ENCODE results near the gene UBE2C.

The UBE2C gene

DNA sequence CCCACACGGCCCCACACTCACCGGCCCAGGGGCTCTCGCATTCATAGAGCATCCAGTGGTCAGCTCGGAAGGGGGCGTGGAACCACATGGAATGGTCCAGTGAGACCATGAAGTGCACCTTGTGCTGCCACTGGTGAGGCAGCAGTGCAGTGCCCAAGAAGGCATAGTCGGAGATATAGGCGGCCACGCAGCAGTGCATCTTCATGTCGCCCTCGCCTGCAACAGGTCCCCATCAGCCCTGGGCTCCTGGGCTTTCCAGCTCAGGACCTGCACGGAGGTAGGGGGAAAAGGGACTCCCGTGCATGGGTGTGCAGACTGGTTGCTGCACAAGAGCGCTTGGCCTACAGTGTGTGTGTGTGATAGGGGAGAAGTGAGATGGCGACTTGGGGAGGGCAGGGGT, 31.1 kb downstream of the UBE2C start:
- peaks cover 12 to 54% (median 40%) of the 10 kb centered on the region in 4 experiments for H3K36me3 ChIP-seq (ENCODE audit: control insufficient read depth in 4 of 4, insufficient read depth in 4 of 4, low read length in 3 of 4)
- no peak for DNase-seq
- ChIA-PET CTCF (interaction anchor here (1.2 to 2.0 kb wide), 2 partner anchors 9 to 44 kb away, joined by 4 to 7 read pairs; no protein-coding TSS in a partner anchor), POLR2A (no interaction called here)
- no peaks in the 10 kb centered on the region for H3K9me3 ChIP-seq (ENCODE audit: control extremely low read depth in 1 of 5, control insufficient read depth in 4 of 5, insufficient read depth in 2 of 5, low read depth in 1 of 5, low read length in 4 of 5)
- no peak overlapping the region for H3K4me3 ChIP-seq (ENCODE audit: control insufficient read depth in 1 of 7, extremely low read depth in 1 of 7, insufficient read depth in 4 of 7, low read depth in 2 of 7, low read length in 6 of 7)
- WGBS (ENCODE audit: insufficient coverage): 98% methylated on average over 11 of the region's 14 CpGs
- H3K4me1 ChIP-seq (ENCODE audit: control extremely low read depth in 1 of 4, control insufficient read depth in 4 of 4, insufficient read depth in 4 of 4, low read length in 3 of 4): peaks cover 3 to 15% (median 10%) of the 10 kb centered on the region in 4 experiments
- H3K27ac ChIP-seq (ENCODE audit: insufficient read depth in 1 of 2, low read depth in 1 of 2, low read length in 2 of 2, poor library complexity in 1 of 2, severe bottlenecking in 2 of 2): no peak overlapping the region
- H3K27me3 ChIP-seq (replicated peaks in 2 of 5; ENCODE audit: control insufficient read depth in 4 of 5, insufficient read depth in 5 of 5, low read length in 4 of 5): no peaks in the 10 kb centered on the region

- CTCF ChIA-PET: interaction anchor here (2.0 kb wide), 1 partner anchor 46 kb away, joined by 7 read pairs; no protein-coding TSS in a partner anchor
Measured at GRCh38 chr20:45845452-45845851, 33.0 kb downstream of the UBE2C start.

GRCh38 chr20:45848421-45848820, 36.0 kb downstream of the UBE2C start:
- POLR2A ChIA-PET: interaction anchor here (0.6 kb wide), 1 partner anchor 47 kb away, joined by 3 read pairs; no protein-coding TSS in a partner anchor
- Histone ChIP-seq H3K36me3 (ENCODE audit: control insufficient read depth in 4 of 4, insufficient read depth in 4 of 4, low read length in 3 of 4) (peaks cover 11 to 77% (median 45%) of the 10 kb centered on the region in 4 experiments), H3K27ac (ENCODE audit: insufficient read depth in 1 of 2, low read depth in 1 of 2, low read length in 2 of 2, poor library complexity in 1 of 2, severe bottlenecking in 2 of 2) (no peak overlapping the region)

More at GRCh38 chr20:45845452-45845851, 33.0 kb downstream of the UBE2C start:
- H3K9me3 ChIP-seq (ENCODE audit: control extremely low read depth in 1 of 5, control insufficient read depth in 4 of 5, insufficient read depth in 2 of 5, low read depth in 1 of 5, low read length in 4 of 5): no peaks in the 10 kb centered on the region
- no peak overlapping the region for H3K4me3 ChIP-seq (ENCODE audit: control insufficient read depth in 1 of 7, extremely low read depth in 1 of 7, insufficient read depth in 4 of 7, low read depth in 2 of 7, low read length in 6 of 7)
- peaks cover 12 to 71% (median 43%) of the 10 kb centered on the region in 4 experiments for H3K36me3 ChIP-seq (ENCODE audit: control insufficient read depth in 4 of 4, insufficient read depth in 4 of 4, low read length in 3 of 4)
- POLR2A ChIA-PET: no interaction called here
- H3K4me1 ChIP-seq (ENCODE audit: control extremely low read depth in 1 of 4, control insufficient read depth in 4 of 4, insufficient read depth in 4 of 4, low read length in 3 of 4): peaks cover 3 to 15% (median 10%) of the 10 kb centered on the region in 4 experiments
- H3K27ac ChIP-seq (ENCODE audit: insufficient read depth in 1 of 2, low read depth in 1 of 2, low read length in 2 of 2, poor library complexity in 1 of 2, severe bottlenecking in 2 of 2): no peak overlapping the region
- no peak for DNase-seq
- H3K27me3 ChIP-seq (replicated peaks in 2 of 5; ENCODE audit: control insufficient read depth in 4 of 5, insufficient read depth in 5 of 5, low read length in 4 of 5): no peaks in the 10 kb centered on the region

DNA sequence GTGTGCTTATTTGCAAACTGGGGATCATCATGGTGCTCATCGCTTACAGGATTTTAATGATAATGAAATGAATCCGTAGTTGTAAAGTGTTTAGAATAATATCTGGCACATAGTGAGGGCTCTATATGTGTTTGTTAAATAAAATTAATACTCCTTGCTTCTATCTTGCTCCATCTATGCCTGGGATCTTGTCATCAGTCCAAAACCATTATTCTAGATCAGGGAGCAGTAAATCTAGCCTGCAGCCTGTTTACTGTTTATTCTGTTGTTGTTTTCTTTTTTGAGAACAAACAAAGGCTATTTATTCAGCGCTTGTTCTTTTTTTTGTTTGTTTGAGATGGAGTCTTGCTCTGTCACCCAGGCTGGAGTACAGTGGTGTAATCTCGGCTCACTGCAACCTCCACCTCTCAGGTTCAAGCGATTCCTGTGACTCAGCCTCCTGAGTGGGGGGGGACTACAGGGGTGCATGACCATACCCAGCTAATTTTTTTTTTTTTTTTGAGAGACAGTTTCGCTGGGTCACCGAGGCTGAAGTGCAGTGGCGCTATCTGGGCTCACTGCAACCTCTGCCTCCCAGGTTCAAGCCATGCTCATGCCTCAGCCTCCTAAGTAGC, 36.6 kb downstream of the UBE2C start:
- no peaks in the 10 kb centered on the region for H3K27me3 ChIP-seq (replicated peaks in 2 of 5; ENCODE audit: control insufficient read depth in 4 of 5, insufficient read depth in 5 of 5, low read length in 4 of 5)
- 100% methylated on average over 2 of the region's 8 CpGs for WGBS (ENCODE audit: insufficient coverage)
- H3K36me3 ChIP-seq (ENCODE audit: control insufficient read depth in 4 of 4, insufficient read depth in 4 of 4, low read length in 3 of 4): peaks cover 6 to 73% (median 41%) of the 10 kb centered on the region in 4 experiments
- no peaks in the 10 kb centered on the region for H3K9me3 ChIP-seq (ENCODE audit: control extremely low read depth in 1 of 5, control insufficient read depth in 4 of 5, insufficient read depth in 2 of 5, low read depth in 1 of 5, low read length in 4 of 5)
- no peaks in the 10 kb centered on the region for H3K4me1 ChIP-seq (ENCODE audit: control extremely low read depth in 1 of 4, control insufficient read depth in 4 of 4, insufficient read depth in 4 of 4, low read length in 3 of 4)
- H3K4me3 ChIP-seq (ENCODE audit: control insufficient read depth in 1 of 7, extremely low read depth in 1 of 7, insufficient read depth in 4 of 7, low read depth in 2 of 7, low read length in 6 of 7): no peak overlapping the region
- ChIA-PET CTCF (interaction anchor here (1.0 to 1.9 kb wide), 2 partner anchors 9 to 19 kb away, joined by 4 to 8 read pairs; no protein-coding TSS in a partner anchor), POLR2A (interaction anchor here (0.6 kb wide), 1 partner anchor 47 kb away, joined by 3 read pairs; no protein-coding TSS in a partner anchor)
- DNase-seq: no peak
- H3K27ac ChIP-seq (ENCODE audit: insufficient read depth in 1 of 2, low read depth in 1 of 2, low read length in 2 of 2, poor library complexity in 1 of 2, severe bottlenecking in 2 of 2): no peak overlapping the region

More at GRCh38 chr20:45848421-45848820, 36.0 kb downstream of the UBE2C start:
- 95% methylated on average over 8 of the region's 8 CpGs for WGBS (ENCODE audit: insufficient coverage)
- CTCF ChIA-PET: interaction anchor here (0.8 kb wide), 1 partner anchor 20 kb away, joined by 3 read pairs; no protein-coding TSS in a partner anchor
- H3K9me3 ChIP-seq (ENCODE audit: control extremely low read depth in 1 of 5, control insufficient read depth in 4 of 5, insufficient read depth in 2 of 5, low read depth in 1 of 5, low read length in 4 of 5): no peaks in the 10 kb centered on the region
- H3K4me1 ChIP-seq (ENCODE audit: control extremely low read depth in 1 of 4, control insufficient read depth in 4 of 4, insufficient read depth in 4 of 4, low read length in 3 of 4): peaks cover 0 to under 1% (median 0%) of the 10 kb centered on the region in 4 experiments
- no peak for DNase-seq
- no peak overlapping the region for H3K4me3 ChIP-seq (ENCODE audit: control insufficient read depth in 1 of 7, extremely low read depth in 1 of 7, insufficient read depth in 4 of 7, low read depth in 2 of 7, low read length in 6 of 7)
- H3K27me3 ChIP-seq (replicated peaks in 2 of 5; ENCODE audit: control insufficient read depth in 4 of 5, insufficient read depth in 5 of 5, low read length in 4 of 5): no peaks in the 10 kb centered on the region

GRCh38 chr20:45850238-45850637, 37.8 kb downstream of the UBE2C start:
- H3K9me3 ChIP-seq (ENCODE audit: control extremely low read depth in 1 of 5, control insufficient read depth in 4 of 5, insufficient read depth in 2 of 5, low read depth in 1 of 5, low read length in 4 of 5): no peaks in the 10 kb centered on the region
- CTCF ChIA-PET: interaction anchor here (1.7 to 1.9 kb wide), 2 partner anchors 10 to 40 kb away, joined by 4 to 8 read pairs; no protein-coding TSS in a partner anchor
- H3K36me3 ChIP-seq (ENCODE audit: control insufficient read depth in 4 of 4, insufficient read depth in 4 of 4, low read length in 3 of 4): peaks cover 5 to 67% (median 39%) of the 10 kb centered on the region in 4 experiments
- 100% methylated on average over 1 of the region's 2 CpGs for WGBS (ENCODE audit: insufficient coverage)
- H3K27ac ChIP-seq (ENCODE audit: insufficient read depth in 1 of 2, low read depth in 1 of 2, low read length in 2 of 2, poor library complexity in 1 of 2, severe bottlenecking in 2 of 2): no peak overlapping the region
- no peak for DNase-seq
- H3K4me3 ChIP-seq (ENCODE audit: control insufficient read depth in 1 of 7, extremely low read depth in 1 of 7, insufficient read depth in 4 of 7, low read depth in 2 of 7, low read length in 6 of 7): no peak overlapping the region
- peaks cover 0 to 2% (median 0%) of the 10 kb centered on the region in 4 experiments for H3K4me1 ChIP-seq (ENCODE audit: control extremely low read depth in 1 of 4, control insufficient read depth in 4 of 4, insufficient read depth in 4 of 4, low read length in 3 of 4)
- POLR2A ChIA-PET: no interaction called here
- H3K27me3 ChIP-seq (replicated peaks in 2 of 5; ENCODE audit: control insufficient read depth in 4 of 5, insufficient read depth in 5 of 5, low read length in 4 of 5): no peaks in the 10 kb centered on the region

DNA sequence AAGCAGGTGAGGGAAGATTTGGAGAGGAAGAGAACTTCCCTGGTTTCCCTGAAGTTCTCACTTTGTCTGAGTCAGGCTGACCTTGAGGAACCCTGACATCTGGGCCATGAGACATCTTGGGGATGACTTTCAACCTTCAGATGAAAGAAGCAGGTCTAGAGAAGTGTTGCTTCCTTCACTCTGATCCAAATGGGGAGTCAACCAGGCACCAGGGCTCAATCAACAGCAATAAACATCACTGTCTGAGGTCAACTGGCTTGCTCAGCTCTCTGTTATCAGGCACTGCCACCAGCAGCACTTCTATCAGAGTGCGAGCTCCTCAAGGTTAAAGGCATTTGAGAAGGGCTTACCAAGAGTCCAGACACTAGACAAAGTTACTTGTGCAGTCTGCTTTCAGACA, 38.5 kb downstream of the UBE2C start:
- ChIA-PET CTCF (interaction anchor here (1.7 to 1.9 kb wide), 2 partner anchors 11 to 39 kb away, joined by 4 to 8 read pairs; no protein-coding TSS in a partner anchor), POLR2A (no interaction called here)
- no peaks in the 10 kb centered on the region for H3K27me3 ChIP-seq (replicated peaks in 2 of 5; ENCODE audit: control insufficient read depth in 4 of 5, insufficient read depth in 5 of 5, low read length in 4 of 5)
- H3K4me3 ChIP-seq (ENCODE audit: control insufficient read depth in 1 of 7, extremely low read depth in 1 of 7, insufficient read depth in 4 of 7, low read depth in 2 of 7, low read length in 6 of 7): no peak overlapping the region
- peaks cover 5 to 61% (median 34%) of the 10 kb centered on the region in 4 experiments for H3K36me3 ChIP-seq (ENCODE audit: control insufficient read depth in 4 of 4, insufficient read depth in 4 of 4, low read length in 3 of 4)
- H3K9me3 ChIP-seq (ENCODE audit: control extremely low read depth in 1 of 5, control insufficient read depth in 4 of 5, insufficient read depth in 2 of 5, low read depth in 1 of 5, low read length in 4 of 5): no peaks in the 10 kb centered on the region
- H3K27ac ChIP-seq (ENCODE audit: insufficient read depth in 1 of 2, low read depth in 1 of 2, low read length in 2 of 2, poor library complexity in 1 of 2, severe bottlenecking in 2 of 2): no peak overlapping the region
- no CpG with 5 or more reads among the region's 1 CpG for WGBS (ENCODE audit: insufficient coverage)
- peak in 1 of 3 donors; percentile 17 for DNase-seq
- peaks cover 0 to 4% (median 3%) of the 10 kb centered on the region in 4 experiments for H3K4me1 ChIP-seq (ENCODE audit: control extremely low read depth in 1 of 4, control insufficient read depth in 4 of 4, insufficient read depth in 4 of 4, low read length in 3 of 4)

- Histone ChIP-seq H3K27me3 (replicated peaks in 2 of 5; ENCODE audit: control insufficient read depth in 4 of 5, insufficient read depth in 5 of 5, low read length in 4 of 5) (no peaks in the 10 kb centered on the region), H3K4me1 (ENCODE audit: control extremely low read depth in 1 of 4, control insufficient read depth in 4 of 4, insufficient read depth in 4 of 4, low read length in 3 of 4) (peaks cover 0 to 9% (median 9%) of the 10 kb centered on the region in 4 experiments), H3K9me3 (ENCODE audit: control extremely low read depth in 1 of 5, control insufficient read depth in 4 of 5, insufficient read depth in 2 of 5, low read depth in 1 of 5, low read length in 4 of 5) (no peaks in the 10 kb centered on the region), H3K4me3 (ENCODE audit: control insufficient read depth in 1 of 7, extremely low read depth in 1 of 7, insufficient read depth in 4 of 7, low read depth in 2 of 7, low read length in 6 of 7) (no peak overlapping the region), H3K36me3 (ENCODE audit: control insufficient read depth in 4 of 4, insufficient read depth in 4 of 4, low read length in 3 of 4) (peaks cover 5 to 55% (median 31%) of the 10 kb centered on the region in 4 experiments), H3K27ac (ENCODE audit: insufficient read depth in 1 of 2, low read depth in 1 of 2, low read length in 2 of 2, poor library complexity in 1 of 2, severe bottlenecking in 2 of 2) (no peak overlapping the region)
- POLR2A ChIA-PET: interaction anchor here (0.7 kb wide), 1 partner anchor 21 kb away, joined by 3 read pairs; no protein-coding TSS in a partner anchor
- CTCF ChIA-PET: interaction anchor here (1.0 to 1.7 kb wide), 2 partner anchors 38 to 92 kb away, joined by 3 to 4 read pairs; no protein-coding TSS in a partner anchor
- DNase-seq: no peak
Measured at GRCh38 chr20:45851501-45851900, 39.1 kb downstream of the UBE2C start.
